SK-N-SH (cell line): ENCODE results near the gene KCNIP4. TPM values are rescaled to one million over a fixed set of nuclear protein-coding genes. Genes with fewer than 3 reads are reported as not detected.
A peak's percentile ranks its signal among the peaks of the same experiment; 100 is the strongest.

Experiments
- CTCF ChIA-PET: fragments of 300-600, 350-600 bp; formaldehyde crosslinking; extraction: SDS; loops from one replicate; lab custom pipeline; 2021; lab: Yijun Ruan, JAX
- POLR2A ChIA-PET: fragments of 350-600 bp; sonication (Branson Sonifier 250); formaldehyde crosslinking; extraction: SDS; loops from one replicate; lab custom pipeline; 2020; ENCODE audit warnings: antibody characterized with exemption, inconsistent platforms; lab: Yijun Ruan, JAX
- DNase-seq: peaks from one replicate; pipeline ENCODE4 v3.0.0; 2012
- H2AFZ ChIP-seq: fragments of 200-600 bp; sonication (generic); 2 replicates; pipeline ENCODE4 v1.8.1; 2016; ENCODE audit warnings: antibody characterized with exemption, mild to moderate bottlenecking, low read depth
- H3F3A ChIP-seq: fragments of 200-600 bp; sonication (generic); replicated peaks from 2 replicates; pipeline ENCODE3; 2016; ENCODE audit warnings: antibody characterized with exemption, mild to moderate bottlenecking; ENCODE audit not compliant: insufficient read depth
- H3K27ac ChIP-seq, 2 experiments: fragments of 200-500 bp in 1 of 2; fragments of 200-600 bp in 1 of 2; sonication (Bioruptor generic) in 1 of 2; sonication (generic), shearing (Covaris generic) in 1 of 2; 2 replicates each; pipeline versions ENCODE4 v1.5.1 to v1.6.1; 2014 to 2016; ENCODE audit warnings: low read depth in 2 of 2, inconsistent platforms in 1 of 2, low read length in 1 of 2, mild to moderate bottlenecking in 1 of 2, mixed read lengths in 1 of 2
- H3K27me3 ChIP-seq: fragments of 200-600 bp; sonication (generic), shearing (Covaris generic); 2 replicates; pipeline ENCODE4 v1.6.1; 2016; ENCODE audit warnings: mixed run types; ENCODE audit not compliant: insufficient read depth
- H3K36me3 ChIP-seq, 2 experiments: fragments of 200-500 bp in 1 of 2; fragments of 200-600 bp in 1 of 2; sonication (Bioruptor generic) in 1 of 2; sonication (generic) in 1 of 2; replicated peaks in 1 of 2; 2 replicates each; pipeline versions ENCODE3 to v1.5.1; 2014 to 2016; ENCODE audit warnings: low read length in 1 of 2, mild to moderate bottlenecking in 1 of 2; ENCODE audit not compliant: insufficient read depth in 2 of 2, control insufficient read depth in 1 of 2
- H3K4me1 ChIP-seq, 2 experiments: fragments of 200-500 bp in 1 of 2; fragments of 200-600 bp in 1 of 2; sonication (Bioruptor generic) in 1 of 2; sonication (generic), shearing (Covaris generic) in 1 of 2; 2 replicates each; pipeline versions ENCODE4 v1.5.1 to v1.6.1; 2014 to 2016; ENCODE audit warnings: low read depth in 1 of 2, low read length in 1 of 2, mixed run types in 1 of 2; ENCODE audit not compliant: insufficient read depth in 2 of 2, control insufficient read depth in 1 of 2
- H3K4me2 ChIP-seq: fragments of 200-600 bp; sonication (generic), shearing (Covaris generic); 2 replicates; pipeline ENCODE4 v1.6.1; 2017; ENCODE audit warnings: mixed run types
- H3K4me3 ChIP-seq, 2 experiments: fragments of 200-500 bp in 1 of 2; fragments of 200-600 bp in 1 of 2; sonication (Bioruptor generic) in 1 of 2; sonication (generic), shearing (Covaris generic) in 1 of 2; 2 replicates each; pipeline versions ENCODE4 v1.5.1 to v1.8.1; 2014 to 2016; ENCODE audit warnings: low read depth in 2 of 2, inconsistent platforms in 1 of 2, low read length in 1 of 2, mild to moderate bottlenecking in 1 of 2, mixed read lengths in 1 of 2, moderate library complexity in 1 of 2
- H3K79me2 ChIP-seq: fragments of 200-600 bp; sonication (generic); 2 replicates; pipeline ENCODE4 v1.8.1; 2017; ENCODE audit warnings: mild to moderate bottlenecking; ENCODE audit not compliant: insufficient read depth
- H3K9ac ChIP-seq: fragments of 200-600 bp; sonication (generic); 2 replicates; pipeline ENCODE4 v1.6.1; 2017; ENCODE audit warnings: mixed run types
- H3K9me2 ChIP-seq: fragments of 200-600 bp; sonication (generic); 2 replicates; pipeline ENCODE4 v1.6.1; 2017; ENCODE audit warnings: mixed run types
- H3K9me3 ChIP-seq: fragments of 200-600 bp; sonication (generic); 2 replicates; pipeline ENCODE4 v1.6.1; 2017; ENCODE audit warnings: mixed run types, mild to moderate bottlenecking, moderate library complexity
- H4K20me1 ChIP-seq: fragments of 200-600 bp; sonication (generic); 2 replicates; pipeline ENCODE4 v1.6.1; 2017; ENCODE audit warnings: mild to moderate bottlenecking, mixed run types; ENCODE audit not compliant: insufficient read depth
- CTCF ChIP-seq: fragments of 200-600 bp; sonication (generic); IDR thresholded peaks from 2 replicates; pipeline ENCODE4 v1.6.1; 2017; ENCODE audit warnings: antibody characterized with exemption, mild to moderate bottlenecking, moderate library complexity
- FOXJ3 ChIP-seq: sonication (generic); formaldehyde crosslinking; IDR thresholded peaks from 2 replicates; pipeline ENCODE4 v1.5.1; 2020; ENCODE audit warnings: mild to moderate bottlenecking, missing genetic modification reagents
- RAD21 ChIP-seq: IDR thresholded peaks from 2 replicates; pipeline ENCODE4 v1.6.1; 2012; ENCODE audit warnings: mild to moderate bottlenecking, low read length
- REST ChIP-seq: IDR thresholded peaks from 2 replicates; pipeline ENCODE4 v1.6.1; 2012; ENCODE audit warnings: mild to moderate bottlenecking, low read depth, low read length, moderate library complexity
- SMC3 ChIP-seq: IDR thresholded peaks from 2 replicates; pipeline ENCODE4 v1.6.1; 2012; ENCODE audit warnings: low read depth, low read length, improper control_type of control experiment
- TAF1 ChIP-seq: IDR thresholded peaks from 2 replicates; pipeline ENCODE4 v1.6.1; 2012; ENCODE audit warnings: low read depth, mild to moderate bottlenecking, low read length, moderate library complexity, borderline replicate concordance
- TCF12 ChIP-seq: IDR thresholded peaks from 2 replicates; pipeline ENCODE4 v1.4.0; 2012
- WGBS: methylation state at CpG from one replicate; pipeline ENCODE4 v1.1.6; 2017; ENCODE audit warnings: low lambda C conversion rate; 5-methylcytosine and 5-hydroxymethylcytosine counted together
- polyA plus RNA-seq, 3 experiments: library from polyadenylated mRNA; depleted of rRNA; stranded (reverse); fragments of >200 nt; gene quantifications; 2 replicates each; pipeline ENCODE4 v1.2.3, GENCODE V29; 2012

KCNIP4 gene
- polyA plus RNA-seq, 1 of the 3 experiments (the other 2 are of a cell fraction) = 0.18 TPM

GRCh38 chr4:21790438-21791029, 158.0 kb downstream of the KCNIP4 start:
- H3K9me3 ChIP-seq = no peaks in the 10 kb centered on the region
- 9% methylated on average over 4 of the region's 4 CpGs for WGBS
- H3K27me3 ChIP-seq = no peaks in the 10 kb centered on the region
- H3K4me3 ChIP-seq = peak overlapping the region in 1 of 2 experiments; percentile 21; a peak in 1 of 4 replicates
- no peaks in the 10 kb centered on the region for H3K79me2 ChIP-seq
- H3K9me2 ChIP-seq = no peaks in the 10 kb centered on the region
- no peaks in the 10 kb centered on the region for H3K4me1 ChIP-seq
- peak; percentile 3 for DNase-seq
- H2AFZ ChIP-seq = no peak overlapping the region; the same call in 1 of the 2 replicates
- ChIA-PET POLR2A (no interaction called here), CTCF (interaction anchor here (0.7 to 6.6 kb wide), 41 partner anchors 8 to 1061 kb away, joined by 3 to 177 read pairs (median 4); partner anchors contain the start of gene GBA3)
- H4K20me1 ChIP-seq = no peaks in the 10 kb centered on the region
- TF ChIP-seq CTCF = peak; percentile 73
- TF ChIP-seq SMC3 = peak; percentile 56
- TF ChIP-seq REST = no peak
- TF ChIP-seq FOXJ3 = no peak
- peak; percentile 72 for TF ChIP-seq RAD21
- no peak overlapping the region for H3K9ac ChIP-seq
- H3K36me3 ChIP-seq = no peaks in the 10 kb centered on the region
- no peaks in the 10 kb centered on the region for H3F3A ChIP-seq
- H3K4me2 ChIP-seq = no peak overlapping the region
- peak overlapping the region in 1 of 2 experiments; percentile 21; a peak in 1 of 4 replicates for H3K27ac ChIP-seq

GRCh38 chr4:21780148-21780547, 168.4 kb downstream of the KCNIP4 start:
- Histone ChIP-seq H3K4me3 (no peak overlapping the region), H3K79me2 (no peaks in the 10 kb centered on the region), H3K9me3 (no peaks in the 10 kb centered on the region), H4K20me1 (no peaks in the 10 kb centered on the region), H3K9me2 (no peaks in the 10 kb centered on the region), H3K4me1 (no peaks in the 10 kb centered on the region), H2AFZ (no peak overlapping the region), H3K36me3 (no peaks in the 10 kb centered on the region), H3K27me3 (no peaks in the 10 kb centered on the region; the same call in 1 of the 2 replicates), H3K9ac (no peak overlapping the region), H3K27ac (no peak overlapping the region), H3K4me2 (no peak overlapping the region; the same call in 1 of the 2 replicates), H3F3A (no peaks in the 10 kb centered on the region)
- no peak for TF ChIP-seq TAF1
- peak; percentile 52; the same call in 1 of the 2 replicates for TF ChIP-seq TCF12
- POLR2A ChIA-PET = no interaction called here
- CTCF ChIA-PET = interaction anchor here (3.0 kb wide), 1 partner anchor 9 kb away, joined by 35 read pairs; no protein-coding TSS in a partner anchor
- DNase-seq = no peak
